ENCODE measurements around the gene LAIR2. TPM values are rescaled to one million over a fixed set of nuclear protein-coding genes. Genes with fewer than 3 reads are reported as not detected.
A peak's percentile ranks its signal among the peaks of the same experiment; 100 is the strongest.

Gene LAIR2
- total and polyA plus RNA-seq, 4 experiments from 2014 or later, result 0.81 to 27.9 (median 8.4) TPM

- Histone ChIP-seq H3K9me3 (ENCODE audit: control insufficient read depth in 1 of 2, low read length in 2 of 2) (no peaks in the 10 kb centered on the region), H3K36me3 (ENCODE audit: insufficient read depth, low read length) (no peaks in the 10 kb centered on the region), H3K4me1 (ENCODE audit: insufficient read depth, low read length) (no peaks in the 10 kb centered on the region), H3K27ac (ENCODE audit: low read depth, low read length) (no peak overlapping the region), H3K27me3 (ENCODE audit: insufficient read depth, low read length) (peaks cover 3% of the 10 kb centered on the region), H3K4me3 (ENCODE audit: low read length in 2 of 2) (no peak overlapping the region)
- H3K27ac Mint-ChIP-seq, result no peak overlapping the region
- ChIA-PET CTCF (ENCODE audit: partially characterized antibody) (no interaction called here), POLR2A (ENCODE audit: partially characterized antibody) (no interaction called here)
- no peak for DNase-seq
- intact Hi-C loops (cut with micrococcal nuclease), result no loop called here
- peaks cover 0 to under 1% (median 0%) of the 10 kb centered on the region in 8 donors for H3K9me3 Mint-ChIP-seq
- H3K4me1 Mint-ChIP-seq, result peaks cover 0 to 2% (median 0%) of the 10 kb centered on the region in 4 donors
- H3K36me3 Mint-ChIP-seq, result no peaks in the 10 kb centered on the region
- H3K4me3 Mint-ChIP-seq, result no peak overlapping the region
- peaks cover 29 to 41% of the 10 kb centered on the region in 2 donors for H3K27me3 Mint-ChIP-seq
These were observed 30.8 kb downstream of the LAIR2 start for GRCh38 chr19:54533476-54533875.

- Histone ChIP-seq H3K9me3 (ENCODE audit: control insufficient read depth in 1 of 2, low read length in 2 of 2) (no peaks in the 10 kb centered on the region), H3K27me3 (ENCODE audit: insufficient read depth, low read length) (peaks cover 3% of the 10 kb centered on the region), H3K4me1 (ENCODE audit: insufficient read depth, low read length) (no peaks in the 10 kb centered on the region), H3K4me3 (ENCODE audit: low read length in 2 of 2) (no peak overlapping the region), H3K27ac (ENCODE audit: low read depth, low read length) (no peak overlapping the region), H3K36me3 (ENCODE audit: insufficient read depth, low read length) (no peaks in the 10 kb centered on the region)
- H3K4me3 Mint-ChIP-seq, result peak overlapping the region in 1 of 8 donors; percentile 55
- no peak overlapping the region for H3K27ac Mint-ChIP-seq
- POLR2A ChIA-PET (ENCODE audit: partially characterized antibody), result no interaction called here
- intact Hi-C loops (cut with micrococcal nuclease), result no loop called here
- no peak for DNase-seq
- CTCF ChIA-PET (ENCODE audit: partially characterized antibody), result no interaction called here
- peaks cover 25 to 39% of the 10 kb centered on the region in 2 donors for H3K27me3 Mint-ChIP-seq
- peaks cover 0 to 3% (median 0%) of the 10 kb centered on the region in 8 donors for H3K9me3 Mint-ChIP-seq
- peaks cover 0 to 2% (median 0%) of the 10 kb centered on the region in 4 donors for H3K4me1 Mint-ChIP-seq
- no peaks in the 10 kb centered on the region for H3K36me3 Mint-ChIP-seq
These were observed 31.5 kb downstream of the LAIR2 start for GRCh38 chr19:54534156-54534555.

- Mint-ChIP-seq H3K27ac (no peak overlapping the region), H3K9me3 (peaks cover 0 to 6% (median 0%) of the 10 kb centered on the region in 8 donors), H3K4me3 (no peak overlapping the region), H3K4me1 (peaks cover 0 to 2% (median 0%) of the 10 kb centered on the region in 4 donors), H3K27me3 (peaks cover 23 to 36% of the 10 kb centered on the region in 2 donors), H3K36me3 (no peaks in the 10 kb centered on the region)
- no peaks in the 10 kb centered on the region for H3K4me1 ChIP-seq (ENCODE audit: insufficient read depth, low read length)
- no peak overlapping the region for H3K4me3 ChIP-seq (ENCODE audit: low read length in 2 of 2)
- H3K9me3 ChIP-seq (ENCODE audit: control insufficient read depth in 1 of 2, low read length in 2 of 2), result no peaks in the 10 kb centered on the region
- no peaks in the 10 kb centered on the region for H3K36me3 ChIP-seq (ENCODE audit: insufficient read depth, low read length)
- ChIA-PET CTCF (ENCODE audit: partially characterized antibody) (no interaction called here), POLR2A (ENCODE audit: partially characterized antibody) (no interaction called here)
- intact Hi-C loops (cut with micrococcal nuclease), result no loop called here
- H3K27ac ChIP-seq (ENCODE audit: low read depth, low read length), result no peak overlapping the region
- DNase-seq, result no peak
- H3K27me3 ChIP-seq (ENCODE audit: insufficient read depth, low read length), result peaks cover 3% of the 10 kb centered on the region
These were observed 33.0 kb downstream of the LAIR2 start for GRCh38 chr19:54535601-54536000.

GRCh38 chr19:54536956-54537355 lies 34.3 kb downstream of the LAIR2 start:
- no peak for DNase-seq
- Mint-ChIP-seq H3K27ac (no peak overlapping the region), H3K36me3 (no peaks in the 10 kb centered on the region), H3K4me3 (peak overlapping the region in 1 of 8 donors; percentile 54), H3K9me3 (peaks cover 0 to 8% (median 0%) of the 10 kb centered on the region in 8 donors), H3K27me3 (peaks cover 20 to 36% of the 10 kb centered on the region in 2 donors), H3K4me1 (peaks cover 0 to 2% (median 0%) of the 10 kb centered on the region in 4 donors)
- ChIA-PET CTCF (ENCODE audit: partially characterized antibody) (no interaction called here), POLR2A (ENCODE audit: partially characterized antibody) (no interaction called here)
- Histone ChIP-seq H3K27me3 (ENCODE audit: insufficient read depth, low read length) (peaks cover 3% of the 10 kb centered on the region), H3K36me3 (ENCODE audit: insufficient read depth, low read length) (no peaks in the 10 kb centered on the region), H3K9me3 (ENCODE audit: control insufficient read depth in 1 of 2, low read length in 2 of 2) (no peaks in the 10 kb centered on the region), H3K27ac (ENCODE audit: low read depth, low read length) (no peak overlapping the region), H3K4me3 (ENCODE audit: low read length in 2 of 2) (no peak overlapping the region), H3K4me1 (ENCODE audit: insufficient read depth, low read length) (no peaks in the 10 kb centered on the region)
- intact Hi-C loops (cut with micrococcal nuclease), result no loop called here

GRCh38 chr19:54541712-54542111 lies 39.1 kb downstream of the LAIR2 start:
- POLR2A ChIA-PET (ENCODE audit: partially characterized antibody), result no interaction called here
- no peak overlapping the region for H3K4me3 ChIP-seq (ENCODE audit: low read length in 2 of 2)
- no peaks in the 10 kb centered on the region for H3K4me1 ChIP-seq (ENCODE audit: insufficient read depth, low read length)
- no peaks in the 10 kb centered on the region for H3K36me3 Mint-ChIP-seq
- no peak overlapping the region for H3K4me3 Mint-ChIP-seq
- CTCF ChIA-PET (ENCODE audit: partially characterized antibody), result no interaction called here
- DNase-seq, result no peak
- no peak overlapping the region for H3K27ac Mint-ChIP-seq
- peaks cover 4 to 22% of the 10 kb centered on the region in 2 donors for H3K27me3 Mint-ChIP-seq
- intact Hi-C loops (cut with micrococcal nuclease), result no loop called here
- no peak overlapping the region for H3K27ac ChIP-seq (ENCODE audit: low read depth, low read length)
- no peaks in the 10 kb centered on the region for H3K9me3 ChIP-seq (ENCODE audit: control insufficient read depth in 1 of 2, low read length in 2 of 2)
- H3K27me3 ChIP-seq (ENCODE audit: insufficient read depth, low read length), result no peaks in the 10 kb centered on the region
- H3K9me3 Mint-ChIP-seq, result peaks cover 0 to 9% (median under 1%) of the 10 kb centered on the region in 8 donors
- no peaks in the 10 kb centered on the region for H3K36me3 ChIP-seq (ENCODE audit: insufficient read depth, low read length)
- no peaks in the 10 kb centered on the region for H3K4me1 Mint-ChIP-seq

GRCh38 chr19:54548806-54549205 lies 46.2 kb downstream of the LAIR2 start:
- Histone ChIP-seq H3K27me3 (ENCODE audit: insufficient read depth, low read length) (no peaks in the 10 kb centered on the region), H3K9me3 (ENCODE audit: control insufficient read depth in 1 of 2, low read length in 2 of 2) (no peaks in the 10 kb centered on the region), H3K4me3 (ENCODE audit: low read length in 2 of 2) (no peak overlapping the region), H3K27ac (ENCODE audit: low read depth, low read length) (no peak overlapping the region), H3K4me1 (ENCODE audit: insufficient read depth, low read length) (peaks cover 5% of the 10 kb centered on the region), H3K36me3 (ENCODE audit: insufficient read depth, low read length) (no peaks in the 10 kb centered on the region)
- H3K4me1 Mint-ChIP-seq, result peaks cover 0 to 7% (median 5%) of the 10 kb centered on the region in 4 donors
- ChIA-PET POLR2A (ENCODE audit: partially characterized antibody) (no interaction called here), CTCF (ENCODE audit: partially characterized antibody) (no interaction called here)
- no peaks in the 10 kb centered on the region for H3K36me3 Mint-ChIP-seq
- peaks cover 12 to 15% of the 10 kb centered on the region in 2 donors for H3K27me3 Mint-ChIP-seq
- no peak overlapping the region for H3K4me3 Mint-ChIP-seq
- no peak overlapping the region for H3K27ac Mint-ChIP-seq
- intact Hi-C loops (cut with micrococcal nuclease), result no loop called here
- no peak for DNase-seq
- H3K9me3 Mint-ChIP-seq, result peaks cover 0 to 10% (median 0%) of the 10 kb centered on the region in 8 donors

GRCh38 chr19:54549224-54549623 lies 46.6 kb downstream of the LAIR2 start:
- no peaks in the 10 kb centered on the region for H3K36me3 Mint-ChIP-seq
- intact Hi-C loops (cut with micrococcal nuclease), result no loop called here
- CTCF ChIA-PET (ENCODE audit: partially characterized antibody), result no interaction called here
- no peak overlapping the region for H3K27ac Mint-ChIP-seq
- Histone ChIP-seq H3K9me3 (ENCODE audit: control insufficient read depth in 1 of 2, low read length in 2 of 2) (no peaks in the 10 kb centered on the region), H3K27ac (ENCODE audit: low read depth, low read length) (no peak overlapping the region), H3K4me3 (ENCODE audit: low read length in 2 of 2) (no peak overlapping the region), H3K36me3 (ENCODE audit: insufficient read depth, low read length) (no peaks in the 10 kb centered on the region), H3K27me3 (ENCODE audit: insufficient read depth, low read length) (no peaks in the 10 kb centered on the region), H3K4me1 (ENCODE audit: insufficient read depth, low read length) (peaks cover 5% of the 10 kb centered on the region)
- peaks cover 0 to 8% (median 0%) of the 10 kb centered on the region in 8 donors for H3K9me3 Mint-ChIP-seq
- no peak overlapping the region for H3K4me3 Mint-ChIP-seq
- DNase-seq, result no peak
- H3K4me1 Mint-ChIP-seq, result peaks cover 0 to 7% (median 5%) of the 10 kb centered on the region in 4 donors
- POLR2A ChIA-PET (ENCODE audit: partially characterized antibody), result no interaction called here
- H3K27me3 Mint-ChIP-seq, result peaks cover 13% of the 10 kb centered on the region in 2 donors

GRCh38 chr19:54551293-54551692 lies 48.7 kb downstream of the LAIR2 start:
- Mint-ChIP-seq H3K4me3 (no peak overlapping the region), H3K36me3 (no peaks in the 10 kb centered on the region), H3K27ac (no peak overlapping the region), H3K9me3 (peaks cover 0 to 5% (median 0%) of the 10 kb centered on the region in 8 donors), H3K27me3 (peaks cover 15 to 16% of the 10 kb centered on the region in 2 donors), H3K4me1 (peaks cover 0 to 7% (median 5%) of the 10 kb centered on the region in 4 donors)
- no peaks in the 10 kb centered on the region for H3K9me3 ChIP-seq (ENCODE audit: control insufficient read depth in 1 of 2, low read length in 2 of 2)
- H3K27ac ChIP-seq (ENCODE audit: low read depth, low read length), result no peak overlapping the region
- CTCF ChIA-PET (ENCODE audit: partially characterized antibody), result no interaction called here
- no peaks in the 10 kb centered on the region for H3K36me3 ChIP-seq (ENCODE audit: insufficient read depth, low read length)
- peaks cover 5% of the 10 kb centered on the region for H3K4me1 ChIP-seq (ENCODE audit: insufficient read depth, low read length)
- POLR2A ChIA-PET (ENCODE audit: partially characterized antibody), result no interaction called here
- intact Hi-C loops (cut with micrococcal nuclease), result no loop called here
- H3K4me3 ChIP-seq (ENCODE audit: low read length in 2 of 2), result no peak overlapping the region
- DNase-seq, result peak in 4 of 5 donors; percentile 1 to 19 (median 8)
- no peaks in the 10 kb centered on the region for H3K27me3 ChIP-seq (ENCODE audit: insufficient read depth, low read length)
